Measurements from ENCODE around the gene SULT6B1.

- TF ChIP-seq CTCF (IDR thresholded peaks at IDR 0.05) (no peak), POLR2AphosphoS5 (IDR thresholded peaks at IDR 0.05) (no peak), EP300 (IDR thresholded peaks at IDR 0.05; ENCODE audit: low read depth) (no peak), POLR2A (IDR thresholded peaks at IDR 0.05) (no peak)
Measured at GRCh38 chr2:37171624-37171950, 16.9 kb downstream of the SULT6B1 start.

All from transverse colon (tissue), 4 donors.